ENCODE data around the gene YRDC.

Gene YRDC, protein sequence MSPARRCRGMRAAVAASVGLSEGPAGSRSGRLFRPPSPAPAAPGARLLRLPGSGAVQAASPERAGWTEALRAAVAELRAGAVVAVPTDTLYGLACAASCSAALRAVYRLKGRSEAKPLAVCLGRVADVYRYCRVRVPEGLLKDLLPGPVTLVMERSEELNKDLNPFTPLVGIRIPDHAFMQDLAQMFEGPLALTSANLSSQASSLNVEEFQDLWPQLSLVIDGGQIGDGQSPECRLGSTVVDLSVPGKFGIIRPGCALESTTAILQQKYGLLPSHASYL

DNA sequence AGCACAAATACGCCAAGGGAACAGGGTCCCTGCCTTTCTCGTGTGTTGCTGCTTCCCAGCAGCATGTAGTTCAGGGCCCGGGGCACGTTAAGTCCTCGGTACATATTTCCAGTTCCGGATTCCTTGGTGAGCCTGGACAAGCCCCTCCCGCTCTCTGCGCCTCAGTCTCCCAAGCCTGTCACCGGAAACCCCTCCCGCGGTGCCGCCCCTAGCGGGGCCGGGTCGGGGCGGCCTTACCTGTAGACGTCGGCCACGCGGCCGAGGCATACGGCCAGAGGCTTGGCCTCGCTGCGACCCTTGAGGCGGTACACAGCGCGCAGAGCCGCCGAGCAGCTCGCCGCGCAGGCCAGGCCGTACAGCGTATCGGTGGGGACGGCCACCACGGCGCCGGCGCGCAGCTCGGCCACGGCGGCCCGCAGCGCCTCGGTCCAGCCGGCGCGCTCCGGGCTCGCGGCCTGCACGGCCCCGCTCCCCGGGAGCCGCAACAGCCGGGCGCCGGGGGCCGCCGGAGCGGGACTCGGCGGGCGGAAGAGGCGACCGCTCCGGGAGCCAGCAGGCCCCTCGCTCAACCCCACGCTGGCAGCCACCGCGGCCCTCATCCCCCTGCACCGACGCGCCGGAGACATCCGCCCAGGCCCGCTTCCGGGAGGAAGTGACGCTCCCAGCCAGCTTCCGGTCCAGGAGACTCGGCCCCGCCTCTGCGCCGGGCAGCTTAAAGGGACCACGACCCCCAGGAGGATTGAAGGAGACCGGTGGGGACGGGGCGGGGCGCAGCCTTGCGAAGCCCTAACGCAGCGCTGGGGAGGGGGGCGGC is at the start of gene YRDC, which contains the start of gene C1orf122:
Gene YRDC, minus strand, starts transcription at position 654 of the 814 bp plus-strand sequence. Its CDS starts 28 bp downstream, at position 626.
Gene C1orf122, plus strand, starts transcription at position 236 of the 814 bp plus-strand sequence. CDS start 615 bp downstream, outside the sequence.
- DNase-seq (ENCODE audit: low read depth in 2 of 2) = peak; percentile 90 to 91

DNA sequence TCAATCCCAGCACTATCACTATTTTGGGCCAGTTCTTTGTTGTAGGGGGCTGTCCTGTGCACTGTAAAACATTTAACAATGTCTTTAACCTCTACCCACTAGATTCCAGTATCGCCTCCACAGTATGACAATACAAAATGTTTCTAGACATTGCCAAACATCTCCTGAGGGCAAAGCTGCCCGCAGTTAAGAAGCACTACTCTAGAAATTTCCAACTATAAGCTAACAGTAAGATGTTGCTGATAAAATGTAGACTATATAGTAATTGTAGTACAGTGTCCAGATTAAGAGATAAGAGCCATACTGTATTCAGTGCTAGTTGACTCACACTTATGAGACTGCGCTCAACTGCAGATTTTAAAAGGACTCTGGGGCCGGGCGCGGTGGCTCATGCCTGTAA is 46.4 kb upstream of the YRDC start:
- DNase-seq (ENCODE audit: low read depth in 2 of 2) = no peak

DNA sequence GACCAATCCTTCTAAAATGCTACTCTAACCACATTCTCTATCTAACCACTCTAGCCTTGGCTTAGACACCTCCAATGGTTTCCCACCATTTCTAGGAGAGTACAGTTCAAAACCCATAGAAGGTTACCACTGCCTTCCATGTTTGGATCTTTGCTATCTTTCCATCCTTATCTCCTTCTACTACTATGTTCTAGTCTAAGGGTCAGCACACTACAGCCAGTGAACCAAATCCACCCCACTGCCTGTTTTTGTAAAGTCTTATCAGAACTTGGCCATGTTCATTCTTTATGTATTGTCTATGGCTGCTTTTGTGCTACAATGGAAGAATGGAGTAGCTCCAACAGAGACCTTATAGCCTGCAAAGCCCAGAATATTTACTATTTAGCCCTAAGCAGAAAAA is 45.1 kb upstream of the YRDC start:
- DNase-seq (ENCODE audit: low read depth in 2 of 2) = no peak

DNA sequence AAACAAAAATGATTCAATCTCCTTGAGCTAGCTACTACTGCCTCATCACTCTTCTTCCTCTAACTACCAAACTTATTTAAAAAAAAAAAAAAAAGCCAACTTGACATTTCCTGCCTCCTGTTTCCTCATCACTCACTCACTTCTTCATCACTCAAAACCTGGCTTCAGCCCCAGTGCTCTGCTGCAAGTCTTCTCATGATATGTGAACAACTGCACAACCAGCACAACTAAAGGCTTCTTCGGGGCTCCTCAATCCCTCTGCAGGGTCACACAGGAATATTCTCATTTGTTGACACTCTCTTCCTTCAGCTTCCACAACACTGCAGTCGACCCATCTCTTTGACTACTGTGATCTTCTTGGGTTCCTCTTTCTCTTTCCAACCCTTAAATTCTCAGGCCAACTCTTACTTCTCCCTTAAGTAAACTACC is 43.8 kb upstream of the YRDC start:
- no peak for DNase-seq (ENCODE audit: low read depth in 2 of 2)

DNA sequence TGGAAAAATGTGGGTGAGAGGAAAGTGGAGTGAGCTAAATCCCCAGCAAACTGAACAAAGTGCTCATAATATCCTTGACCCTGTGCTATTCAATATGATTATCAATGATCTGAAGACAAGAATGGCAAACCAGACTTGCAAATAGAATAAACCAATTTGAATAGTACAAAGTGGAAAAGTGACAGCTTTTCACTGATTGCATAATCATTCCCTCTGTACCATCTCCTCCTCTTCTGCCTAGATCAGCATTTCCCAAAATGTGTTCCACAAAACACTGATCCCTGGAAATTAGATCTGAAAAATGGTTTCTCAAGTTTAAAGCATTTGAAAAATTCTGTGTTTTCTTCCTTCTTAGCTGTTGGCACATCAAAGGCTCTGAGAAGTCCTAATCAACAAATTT is 43.3 kb upstream of the YRDC start:
- DNase-seq (ENCODE audit: low read depth in 2 of 2) = no peak

DNA sequence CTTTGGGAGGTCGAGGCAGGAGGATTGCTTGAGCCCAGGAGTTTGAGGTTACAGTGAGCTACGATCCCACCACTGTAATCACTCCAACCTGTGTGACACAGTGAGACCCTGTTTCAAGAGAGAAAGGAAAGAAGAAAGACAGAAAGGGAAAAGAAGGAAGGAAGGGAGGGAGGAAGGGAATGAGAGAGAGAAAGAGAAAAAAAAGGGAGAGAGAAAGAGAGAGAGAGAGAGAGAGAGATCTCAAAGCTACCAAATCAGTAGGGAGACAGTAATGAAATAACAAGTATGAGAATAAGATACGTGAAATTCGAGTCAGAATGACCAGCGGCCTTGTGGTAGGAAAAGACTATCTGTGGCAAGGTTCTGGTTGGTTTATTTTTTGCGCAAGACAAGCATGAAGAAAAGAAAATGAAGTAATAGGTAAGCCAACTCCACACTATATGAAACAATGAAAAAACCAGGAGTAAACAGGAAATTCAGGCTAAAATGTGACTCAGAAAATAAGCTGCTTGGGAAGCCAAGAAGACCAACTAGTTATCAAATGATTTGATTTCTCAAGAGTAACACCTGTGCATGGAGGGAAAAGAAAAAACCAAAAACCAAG is 42.4 kb upstream of the YRDC start:
- DNase-seq (ENCODE audit: low read depth in 2 of 2) = no peak

DNA sequence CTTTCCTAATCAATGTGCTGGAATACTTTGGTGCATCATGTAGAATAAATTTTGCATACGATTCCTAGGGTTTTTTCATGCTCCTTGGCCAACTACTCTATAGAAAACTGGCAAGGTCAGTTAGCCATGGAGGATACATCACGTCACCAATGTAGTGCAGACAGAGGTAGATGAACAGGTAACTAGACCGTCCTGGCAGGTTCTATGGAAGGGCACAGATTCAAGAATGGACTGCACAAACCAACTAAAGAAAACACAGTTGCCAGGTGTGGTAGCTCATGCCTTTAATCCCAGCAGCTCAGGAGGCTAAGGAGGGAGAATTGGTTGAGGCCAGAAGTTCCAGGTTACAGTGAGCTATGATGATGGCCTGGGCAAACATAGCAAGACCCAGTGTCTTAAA is 41.5 kb upstream of the YRDC start:
- DNase-seq (ENCODE audit: low read depth in 2 of 2) = no peak

DNA sequence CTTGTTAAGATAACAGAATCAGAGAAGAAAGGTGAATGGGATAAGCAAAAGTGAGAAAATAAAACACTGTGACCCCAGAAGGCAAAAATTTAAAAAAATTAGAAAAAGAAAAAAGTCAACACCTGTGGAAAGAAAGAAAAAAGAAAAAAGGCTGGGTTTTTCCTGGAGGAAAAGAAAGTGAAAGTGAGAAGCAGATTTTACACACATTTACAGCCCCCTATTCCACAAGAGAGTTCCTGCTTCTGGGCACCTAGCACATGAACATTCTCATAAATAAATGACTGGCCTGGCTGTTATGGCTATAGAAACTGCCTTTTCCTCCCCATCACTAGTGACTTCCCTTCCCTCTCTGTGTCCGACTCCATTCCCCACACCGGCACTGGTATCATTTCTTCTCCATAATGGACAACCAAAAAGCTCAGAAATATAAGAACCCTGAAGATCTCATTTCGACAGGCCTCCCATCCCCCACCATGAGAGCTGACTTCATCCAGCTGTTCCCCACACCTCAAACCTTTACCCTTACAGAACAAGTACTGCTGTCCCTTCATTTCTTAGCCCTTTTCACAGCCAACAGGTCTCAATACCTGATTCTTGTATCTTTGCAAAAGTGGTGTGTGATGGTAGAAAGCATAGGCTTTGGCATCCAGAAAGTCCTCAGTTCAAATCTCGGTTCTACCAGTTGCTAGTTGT is 38.8 kb upstream of the YRDC start:
- no peak for DNase-seq (ENCODE audit: low read depth in 2 of 2)

DNA sequence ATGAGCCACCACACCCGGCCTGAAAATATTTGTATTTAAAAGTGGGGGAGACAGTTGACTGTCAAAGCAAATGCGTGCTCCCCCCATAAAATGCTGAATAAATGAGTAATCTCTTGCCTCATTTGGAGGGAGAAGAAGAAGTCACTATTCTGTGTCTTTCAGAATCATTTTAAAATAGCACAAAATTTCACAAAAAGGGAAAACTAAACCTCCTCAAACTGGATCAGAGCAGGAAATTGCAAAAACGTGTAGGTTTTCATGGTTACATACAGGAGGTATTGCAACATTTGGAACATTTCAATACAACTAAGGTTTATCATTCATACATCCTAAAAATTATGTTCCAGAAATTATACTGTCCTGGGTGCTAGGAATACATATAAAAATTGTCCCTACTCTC is 37.8 kb upstream of the YRDC start:
- no peak for DNase-seq (ENCODE audit: low read depth in 2 of 2)

DNA sequence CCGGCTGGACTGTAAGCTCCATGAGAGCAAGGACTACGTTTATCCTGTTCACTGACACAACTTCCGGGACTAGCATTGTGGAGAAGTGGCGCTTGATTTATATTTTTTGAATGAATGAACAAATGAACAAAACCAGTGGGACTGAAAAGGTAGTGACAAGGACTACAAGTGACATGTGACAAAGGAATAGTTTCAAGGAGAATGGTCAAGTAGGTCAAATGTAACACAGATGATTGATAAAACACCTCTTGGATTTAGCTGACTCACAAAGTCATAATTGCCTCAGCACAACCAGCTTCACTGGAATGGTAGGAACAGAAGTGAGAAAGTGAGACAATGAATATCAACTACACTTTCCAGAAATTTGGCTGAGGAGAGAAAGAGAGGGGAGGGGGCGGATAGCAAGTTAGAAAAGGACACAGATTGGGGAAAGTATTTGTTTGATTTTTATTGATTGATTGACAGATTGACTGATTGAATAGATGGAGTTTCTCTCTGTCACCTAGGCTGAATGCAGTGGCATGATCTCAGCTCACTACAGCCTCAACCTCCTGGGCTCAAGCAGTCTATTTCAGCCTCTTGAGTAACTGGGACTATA is 37.1 kb upstream of the YRDC start:
- DNase-seq (ENCODE audit: low read depth in 2 of 2) = no peak

DNA sequence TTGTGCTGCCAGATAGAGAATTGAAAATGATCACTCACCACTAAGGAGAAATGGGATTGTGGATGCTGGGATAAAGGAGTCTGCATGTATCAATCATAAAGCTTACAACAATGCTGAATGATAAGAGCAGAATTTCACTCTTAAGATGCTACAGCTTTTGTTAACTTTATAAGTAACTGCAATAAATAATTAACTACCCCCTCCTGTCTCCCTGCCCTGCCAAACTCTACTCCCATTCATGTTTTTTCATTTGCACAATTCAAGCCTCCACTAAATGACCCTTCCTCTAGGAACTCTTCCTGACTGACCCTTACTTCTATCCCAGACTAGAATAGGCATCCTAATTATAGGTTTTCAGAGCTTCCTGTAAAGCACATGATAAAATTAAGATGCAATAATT is 36.5 kb upstream of the YRDC start:
- DNase-seq (ENCODE audit: low read depth in 2 of 2) = no peak

DNA sequence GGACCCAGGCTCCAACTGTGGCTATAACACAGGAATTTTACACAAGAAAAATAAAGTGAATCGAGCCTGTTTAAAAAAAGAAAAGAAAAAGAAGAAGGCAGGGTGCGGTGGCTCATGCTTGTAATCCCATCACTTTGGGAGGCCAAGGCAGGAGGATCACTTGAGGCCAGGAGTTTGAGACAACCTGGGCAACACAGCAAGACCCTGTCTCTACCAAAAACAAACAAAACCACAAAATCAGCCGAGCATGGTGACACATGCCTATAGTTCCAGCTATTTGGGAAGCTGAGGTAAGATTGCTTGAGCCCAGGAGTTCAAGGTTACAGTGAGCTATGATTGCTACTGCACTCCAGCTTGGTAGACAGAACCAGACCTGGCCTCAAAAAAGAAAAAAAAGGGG is 33.6 kb upstream of the YRDC start:
- no peak for DNase-seq (ENCODE audit: low read depth in 2 of 2)

DNA sequence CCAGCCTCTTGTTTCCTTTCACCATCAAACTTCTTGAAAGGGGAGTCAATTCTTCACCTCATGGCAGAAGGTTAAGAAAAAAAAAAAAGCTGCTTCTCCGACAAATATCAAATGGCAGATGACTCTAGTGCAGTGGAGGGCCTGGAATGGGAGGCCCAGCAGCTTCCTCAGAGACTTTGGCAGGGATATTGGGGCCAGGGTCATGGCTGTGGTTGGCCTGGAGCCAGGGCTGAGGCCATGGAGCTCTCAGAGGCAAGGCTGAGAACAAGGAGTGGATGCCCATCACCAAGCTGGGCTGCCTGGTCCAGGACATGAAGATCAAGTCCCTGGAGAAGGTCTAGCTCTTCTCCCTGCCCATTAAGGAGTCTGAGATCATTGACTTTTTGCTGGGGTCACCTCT is 32.7 kb upstream of the YRDC start:
- no peak for DNase-seq (ENCODE audit: low read depth in 2 of 2)

DNA sequence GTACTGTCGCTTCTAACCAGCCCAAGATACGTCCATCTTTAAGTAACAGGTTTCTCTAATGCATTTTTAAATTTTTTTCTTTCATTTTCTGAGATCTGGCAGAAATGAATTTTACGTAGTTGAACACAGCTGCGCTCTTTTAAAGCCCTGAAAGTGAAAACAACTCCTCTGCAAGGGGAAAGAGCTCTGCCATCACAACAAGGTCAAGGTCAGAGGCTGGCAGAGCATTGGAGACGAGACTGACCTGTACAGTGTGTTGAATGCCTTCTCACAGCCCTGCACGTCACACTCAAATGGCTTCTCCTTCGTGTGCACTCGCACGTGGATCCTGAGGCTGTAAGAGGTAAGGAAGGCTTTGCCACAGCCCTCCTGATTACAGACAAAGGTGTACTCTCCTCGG is 31.7 kb upstream of the YRDC start:
- DNase-seq (ENCODE audit: low read depth in 2 of 2) = no peak

DNA sequence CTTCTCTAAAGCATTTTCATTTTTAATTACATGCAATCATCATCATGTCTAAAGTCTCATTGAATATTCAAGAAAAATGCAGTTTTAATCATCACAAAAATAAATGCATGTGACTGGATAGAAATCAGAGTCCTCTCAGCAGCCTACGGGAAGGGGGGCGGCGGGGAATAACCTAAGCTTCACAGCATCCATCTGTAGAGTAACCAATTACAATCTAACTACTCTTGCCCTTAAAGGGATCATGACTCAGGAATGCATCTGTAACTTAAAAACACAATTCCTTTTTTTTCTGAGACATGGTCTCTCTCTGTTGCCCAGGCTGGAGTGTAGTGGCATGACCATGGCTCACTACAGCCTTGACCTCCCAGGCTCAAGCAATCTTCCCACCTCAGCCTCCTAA is 28.8 kb upstream of the YRDC start:
- no peak for DNase-seq (ENCODE audit: low read depth in 2 of 2)

DNA sequence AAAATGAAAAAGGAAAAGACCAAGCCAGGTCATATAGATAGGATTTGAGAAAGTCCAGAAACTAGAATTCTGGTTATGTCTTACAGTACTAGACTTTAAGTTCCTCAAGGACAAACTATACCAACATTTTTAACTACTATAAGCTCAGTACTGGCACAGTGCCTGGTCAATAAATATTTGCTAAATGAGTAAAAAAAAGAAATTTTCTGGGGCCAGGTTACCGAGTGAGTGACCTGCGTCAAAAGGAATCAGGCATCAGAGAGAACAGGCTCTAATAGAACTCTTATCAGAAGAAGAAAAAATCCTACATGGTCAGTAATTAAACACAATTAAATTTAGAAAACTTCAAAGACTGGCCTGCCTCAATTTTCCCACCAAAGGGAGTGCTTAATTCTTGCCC is 23.8 kb upstream of the YRDC start:
- no peak for DNase-seq (ENCODE audit: low read depth in 2 of 2)

DNA sequence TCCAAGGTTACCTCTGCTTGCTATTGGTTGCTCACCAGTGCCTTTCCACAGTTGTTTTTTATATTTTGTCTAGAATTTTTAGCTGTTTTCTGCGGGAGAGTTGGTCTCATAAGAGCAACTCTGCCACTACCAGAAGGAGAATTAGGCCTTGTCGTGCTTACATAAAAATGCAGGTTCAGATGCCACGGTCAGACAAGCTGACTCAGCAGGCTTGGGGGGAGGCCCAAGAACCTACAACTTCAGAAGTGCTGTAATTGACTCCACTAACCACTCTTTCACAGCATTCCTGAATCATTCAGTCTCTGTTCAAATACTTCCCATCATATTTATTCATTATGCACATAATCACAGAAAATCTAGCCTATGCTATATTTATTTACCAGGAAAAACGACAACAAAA is 23.1 kb upstream of the YRDC start:
- DNase-seq (ENCODE audit: low read depth in 2 of 2) = no peak

DNA sequence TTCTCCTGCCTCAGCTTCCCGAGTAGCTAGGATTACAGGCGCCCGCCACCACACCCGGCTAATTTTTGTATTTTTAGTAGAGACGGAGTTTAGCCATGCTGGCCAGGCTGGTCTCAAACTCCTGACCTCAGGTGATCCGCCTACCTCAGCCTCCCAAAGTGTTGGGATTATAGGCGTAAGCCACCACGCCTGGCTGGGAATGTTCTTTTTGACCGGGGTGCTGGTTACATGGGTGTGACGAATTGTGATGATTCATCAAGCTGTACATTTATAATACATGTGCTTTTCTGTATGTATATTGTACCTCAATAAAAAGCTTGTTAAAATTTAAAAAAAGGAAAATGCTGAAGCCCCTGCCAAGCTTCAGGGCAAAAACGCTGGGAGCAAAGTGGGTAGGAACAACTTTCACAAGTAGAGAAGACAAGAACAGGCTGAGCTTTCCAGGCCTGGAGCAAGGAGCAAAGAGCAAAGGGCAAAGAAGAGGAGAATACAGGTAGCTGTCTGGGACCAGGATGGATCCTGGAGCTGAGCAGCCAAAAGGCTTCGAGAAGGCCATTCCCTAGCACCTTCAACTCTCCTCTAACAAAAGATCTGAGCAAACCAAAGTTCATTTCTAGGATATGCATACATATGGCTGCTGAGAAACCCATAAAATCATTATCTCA is 20.5 kb upstream of the YRDC start:
- no peak for DNase-seq (ENCODE audit: low read depth in 2 of 2)

DNA sequence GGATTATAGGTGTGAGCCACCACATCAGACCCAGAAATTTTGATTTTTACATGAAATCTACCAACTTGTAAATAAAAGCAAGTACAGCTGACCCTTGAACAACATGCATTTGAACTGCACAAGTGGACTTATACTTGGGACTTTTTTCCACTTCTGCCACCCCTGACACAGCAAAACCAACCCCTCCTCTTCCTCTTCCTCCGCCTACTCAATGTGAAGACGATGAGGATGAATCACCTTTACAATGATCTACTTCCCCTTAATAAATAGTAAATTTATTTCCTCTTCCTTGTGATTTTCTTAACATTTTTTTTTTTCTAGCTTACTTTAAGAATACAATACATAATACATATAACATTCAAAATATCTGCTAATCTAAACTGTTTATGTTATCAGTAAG is 17.5 kb upstream of the YRDC start:
- no peak for DNase-seq (ENCODE audit: low read depth in 2 of 2)

DNA sequence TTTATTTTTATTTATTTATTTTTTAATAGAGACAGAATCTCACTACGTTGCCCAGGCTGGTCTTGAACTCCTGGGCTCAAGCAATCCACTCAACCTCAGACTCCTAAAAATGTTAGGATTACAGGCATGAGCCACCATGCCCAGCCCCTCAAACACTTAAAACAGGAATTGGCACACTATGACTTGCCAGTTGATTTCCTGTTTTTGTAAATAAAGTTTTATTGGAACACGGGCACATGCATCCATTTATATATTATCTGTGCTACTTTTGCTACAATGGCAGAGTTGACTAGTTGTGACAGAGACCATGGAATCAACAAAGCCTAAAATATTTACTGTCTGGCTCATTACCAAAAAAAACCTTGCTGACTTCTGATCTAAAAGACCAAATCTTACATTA is 16.0 kb upstream of the YRDC start:
- no peak for DNase-seq (ENCODE audit: low read depth in 2 of 2)
